SJCRH30 (cell line): ENCODE measurements around the gene CCDC126. TPM values are rescaled to one million over a fixed set of nuclear protein-coding genes. Genes with fewer than 3 reads are reported as not detected.
"Not testable (repeated sequence)": the region's sequence is repeated elsewhere in the genome, so short reads cannot be mapped to it uniquely, and the experiment has no call there.

Experiments
- DNase-seq, 2 experiments: peaks; one replicate each; pipeline ENCODE4 v3.0.0-alpha.2; 2015 to 2020
- H3K27ac ChIP-seq: fragments of 250-450 bp; sonication (Bioruptor Pico); 2 replicates; pipeline ENCODE4 v1.5.1; 2020; ENCODE audit warnings: mild to moderate bottlenecking, moderate library complexity
- H3K27me3 ChIP-seq: fragments of 250-450 bp; sonication (Bioruptor Pico); 2 replicates; pipeline ENCODE4 v1.5.1; 2020; ENCODE audit warnings: mild to moderate bottlenecking, moderate library complexity
- H3K36me3 ChIP-seq: fragments of 250-450 bp; sonication (Bioruptor Pico); 2 replicates; pipeline ENCODE4 v1.5.1; 2020; ENCODE audit warnings: mild to moderate bottlenecking, moderate library complexity
- H3K4me1 ChIP-seq: fragments of 250-450 bp; sonication (Bioruptor Pico); 2 replicates; pipeline ENCODE4 v1.5.1; 2020; ENCODE audit warnings: mild to moderate bottlenecking, moderate library complexity
- H3K4me3 ChIP-seq: fragments of 250-450 bp; sonication (Bioruptor Pico); 2 replicates; pipeline ENCODE4 v1.5.1; 2020; ENCODE audit warnings: mild to moderate bottlenecking, moderate library complexity
- H3K9me3 ChIP-seq: fragments of 250-450 bp; sonication (Bioruptor Pico); replicated peaks from 2 replicates; pipeline ENCODE4 v1.5.1; 2020; ENCODE audit warnings: mild to moderate bottlenecking, moderate library complexity
- total RNA-seq: library from RNA; depleted of rRNA; stranded (reverse); fragments of >200 nt; shearing (Covaris generic); gene quantifications from 2 replicates; pipeline ENCODE4 v1.2.3, GENCODE V29; 2014

CCDC126 gene
- total RNA-seq, 1 experiment from 2014 or later = 15.0 TPM

DNA sequence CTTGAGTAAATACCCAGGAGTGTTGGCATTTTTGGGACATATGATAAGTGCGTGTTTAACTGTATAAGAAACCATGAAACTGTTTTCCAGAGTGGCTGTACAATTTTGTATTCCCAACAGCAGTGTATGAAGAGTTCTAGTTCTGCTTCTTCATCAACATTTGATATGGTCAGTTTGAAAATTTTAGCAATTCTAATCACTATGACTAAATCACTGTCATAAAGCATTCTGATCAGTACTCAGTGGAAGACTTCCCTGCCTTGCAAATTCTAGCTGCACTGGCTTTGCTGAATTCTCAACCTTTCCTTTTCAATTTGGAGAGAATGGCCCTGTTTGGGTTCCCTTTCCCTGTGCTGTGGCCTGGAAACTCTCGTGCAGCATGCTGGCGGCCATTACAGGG lies 64.2 kb downstream of the CCDC126 start:
- H3K9me3 ChIP-seq = no peaks in the 10 kb centered on the region
- DNase-seq = no peak
- H3K27ac ChIP-seq = no peak overlapping the region
- no peaks in the 10 kb centered on the region for H3K27me3 ChIP-seq
- no peaks in the 10 kb centered on the region for H3K4me1 ChIP-seq
- H3K36me3 ChIP-seq = no peaks in the 10 kb centered on the region
- H3K4me3 ChIP-seq = no peak overlapping the region

- Histone ChIP-seq H3K4me1 (no peaks in the 10 kb centered on the region), H3K4me3 (no peak overlapping the region), H3K9me3 (no peaks in the 10 kb centered on the region), H3K27ac (no peak overlapping the region), H3K36me3 (no peaks in the 10 kb centered on the region), H3K27me3 (no peaks in the 10 kb centered on the region)
- DNase-seq = no peak
Measured at GRCh38 chr7:23662124-23662983, 65.2 kb downstream of the CCDC126 start.

- no peak overlapping the region for H3K27ac ChIP-seq
- H3K27me3 ChIP-seq = no peaks in the 10 kb centered on the region
- no peaks in the 10 kb centered on the region for H3K4me1 ChIP-seq
- no peaks in the 10 kb centered on the region for H3K9me3 ChIP-seq
- DNase-seq = no peak
- no peaks in the 10 kb centered on the region for H3K36me3 ChIP-seq
- H3K4me3 ChIP-seq = no peak overlapping the region
Measured at GRCh38 chr7:23662984-23663313, 65.8 kb downstream of the CCDC126 start.

GRCh38 chr7:23664122-23664521 lies 66.9 kb downstream of the CCDC126 start:
- no peaks in the 10 kb centered on the region for H3K4me1 ChIP-seq
- no peaks in the 10 kb centered on the region for H3K9me3 ChIP-seq
- no peak overlapping the region for H3K4me3 ChIP-seq
- no peak for DNase-seq
- H3K27ac ChIP-seq = no peak overlapping the region
- H3K36me3 ChIP-seq = no peaks in the 10 kb centered on the region
- H3K27me3 ChIP-seq = no peaks in the 10 kb centered on the region

GRCh38 chr7:23672033-23672432 lies 74.9 kb downstream of the CCDC126 start:
- Histone ChIP-seq H3K27me3 (no peaks in the 10 kb centered on the region), H3K27ac (no peak overlapping the region), H3K4me1 (no peaks in the 10 kb centered on the region), H3K4me3 (no peak overlapping the region), H3K9me3 (no peaks in the 10 kb centered on the region), H3K36me3 (no peaks in the 10 kb centered on the region)
- no peak for DNase-seq

DNA sequence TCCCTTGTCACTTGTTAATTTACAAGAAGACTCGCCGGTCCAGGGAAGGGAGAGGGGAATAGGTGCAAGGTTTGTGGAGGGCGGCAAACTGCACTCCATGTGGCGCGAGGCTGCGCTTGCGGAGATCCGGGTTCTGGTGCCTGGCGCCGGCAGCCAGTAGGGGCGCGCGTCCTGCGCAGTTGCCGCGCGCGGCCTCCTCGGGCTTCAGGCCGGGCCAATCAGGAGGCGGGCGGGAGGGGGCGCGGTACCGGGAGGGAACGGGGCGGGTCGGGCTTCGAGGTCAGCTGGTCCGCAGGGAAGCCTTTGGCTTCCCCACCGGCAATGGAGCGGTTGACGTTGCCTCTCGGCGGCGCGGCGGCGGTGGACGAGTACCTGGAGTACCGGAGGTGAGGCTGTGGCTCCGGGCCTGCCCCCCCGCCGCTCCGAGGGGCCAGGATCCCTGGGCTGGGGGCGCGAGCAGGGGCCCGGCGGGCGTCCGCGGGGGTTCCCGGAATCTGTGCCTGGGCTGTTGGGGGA lies 82.8 kb downstream of the CCDC126 start, which contains the start of gene FAM221A:
Gene FAM221A (plus strand): TSS at position 302 of the 516 bp plus-strand sequence. CDS start 20 bp downstream, at position 322.
- H3K27ac ChIP-seq = no peak within 1 kb of the TSS
- no peaks in the 10 kb centered on the region for H3K9me3 ChIP-seq
- DNase-seq = peak; percentile 49 to 52
- H3K27me3 ChIP-seq = no peaks in the 10 kb centered on the region
- no peaks in the 10 kb centered on the region for H3K36me3 ChIP-seq
- no peaks in the 10 kb centered on the region for H3K4me1 ChIP-seq
- peak within 1 kb of the TSS; percentile 56 for H3K4me3 ChIP-seq

GRCh38 chr7:23680414-23681405 lies 83.5 kb downstream of the CCDC126 start:
- Histone ChIP-seq H3K27ac (no peak overlapping the region), H3K4me1 (no peaks in the 10 kb centered on the region), H3K36me3 (no peaks in the 10 kb centered on the region), H3K4me3 (peak overlapping the region; percentile 56), H3K9me3 (no peaks in the 10 kb centered on the region), H3K27me3 (no peaks in the 10 kb centered on the region)
- peak; percentile 27 to 34 for DNase-seq

GRCh38 chr7:23684041-23684440 lies 86.9 kb downstream of the CCDC126 start:
- H3K27ac ChIP-seq, H3K4me3 ChIP-seq, DNase-seq, H3K9me3 ChIP-seq, H3K4me1 ChIP-seq, H3K27me3 ChIP-seq, H3K36me3 ChIP-seq: not testable (repeated sequence)

GRCh38 chr7:23685731-23686130 lies 88.5 kb downstream of the CCDC126 start:
- Histone ChIP-seq H3K9me3 (no peaks in the 10 kb centered on the region), H3K4me3 (no peak overlapping the region), H3K27ac (no peak overlapping the region), H3K27me3 (no peaks in the 10 kb centered on the region), H3K4me1 (no peaks in the 10 kb centered on the region), H3K36me3 (no peaks in the 10 kb centered on the region)
- no peak for DNase-seq

DNA sequence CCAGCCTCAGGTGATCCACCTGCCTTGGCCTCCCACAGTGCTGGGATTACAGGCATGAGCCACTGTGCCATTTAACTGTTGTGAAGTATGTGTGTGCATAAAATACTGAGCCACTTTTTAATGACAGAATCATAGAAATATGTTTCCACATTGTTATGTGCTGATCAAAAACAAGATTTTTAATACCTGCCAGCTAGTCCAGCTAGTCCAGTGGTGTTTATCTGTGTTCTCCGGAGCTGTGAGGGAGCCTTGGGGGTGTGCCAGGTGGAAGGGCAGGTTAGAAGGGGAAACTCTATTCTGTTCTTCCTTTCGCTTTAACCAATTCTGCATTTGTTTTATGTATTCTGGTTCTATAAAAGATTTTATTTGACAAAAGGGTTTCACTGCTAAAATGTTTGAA lies 89.8 kb downstream of the CCDC126 start:
- no peak overlapping the region for H3K4me3 ChIP-seq
- no peak for DNase-seq
- no peaks in the 10 kb centered on the region for H3K36me3 ChIP-seq
- no peaks in the 10 kb centered on the region for H3K27me3 ChIP-seq
- H3K27ac ChIP-seq = no peak overlapping the region
- no peaks in the 10 kb centered on the region for H3K9me3 ChIP-seq
- H3K4me1 ChIP-seq = peaks cover 8% of the 10 kb centered on the region; the same call in 1 of the 2 replicates

GRCh38 chr7:23689165-23689564 lies 92.0 kb downstream of the CCDC126 start:
- Histone ChIP-seq H3K4me1 (peaks cover 8% of the 10 kb centered on the region; the same call in 1 of the 2 replicates), H3K4me3 (no peak overlapping the region), H3K27me3 (no peaks in the 10 kb centered on the region), H3K27ac (no peak overlapping the region), H3K36me3 (no peaks in the 10 kb centered on the region), H3K9me3 (no peaks in the 10 kb centered on the region)
- DNase-seq = no peak

DNA sequence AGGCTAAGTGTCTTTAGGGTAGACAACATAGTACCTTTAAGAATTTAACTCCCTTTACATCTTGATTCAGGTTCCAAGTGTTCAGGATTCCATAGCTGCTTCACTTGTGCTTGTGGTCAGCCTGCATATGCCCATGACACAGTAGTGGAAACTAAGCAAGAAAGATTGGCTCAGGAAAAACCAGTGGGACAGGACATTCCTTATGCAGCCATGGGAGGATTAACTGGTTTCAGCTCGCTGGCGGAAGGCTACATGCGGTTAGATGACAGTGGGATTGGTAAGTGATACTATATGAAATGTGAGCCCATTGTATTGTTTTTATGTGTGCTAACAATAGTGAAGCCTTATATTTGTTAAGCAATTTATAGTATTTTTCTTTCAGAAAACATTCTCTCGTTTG lies 94.1 kb downstream of the CCDC126 start:
- peak; percentile 72 to 83 for DNase-seq
- no peaks in the 10 kb centered on the region for H3K27me3 ChIP-seq
- H3K9me3 ChIP-seq = no peaks in the 10 kb centered on the region
- H3K36me3 ChIP-seq = no peaks in the 10 kb centered on the region
- no peak overlapping the region for H3K4me3 ChIP-seq
- H3K27ac ChIP-seq = no peak overlapping the region
- peaks cover 8% of the 10 kb centered on the region; the same call in 1 of the 2 replicates for H3K4me1 ChIP-seq

DNA sequence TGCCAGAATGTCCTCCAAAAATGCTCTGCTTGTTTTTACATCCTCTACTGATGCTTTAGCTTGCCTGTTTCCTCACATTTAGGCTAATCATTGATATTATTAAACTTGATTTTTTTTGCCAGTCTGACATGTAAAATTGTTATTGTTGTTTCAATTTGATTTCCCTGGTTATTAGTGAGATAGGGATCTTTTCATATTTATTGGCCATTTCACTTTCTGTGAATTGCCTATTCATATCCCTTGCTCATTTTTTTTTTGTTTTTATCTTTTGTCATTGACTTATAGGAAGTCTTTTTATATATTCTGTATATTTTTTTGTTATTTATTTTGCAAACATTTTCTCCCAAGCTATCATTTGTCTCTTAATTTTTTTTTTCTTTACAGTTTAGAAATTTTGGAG lies 96.0 kb downstream of the CCDC126 start:
- Histone ChIP-seq H3K27me3 (no peaks in the 10 kb centered on the region), H3K4me3 (no peak overlapping the region), H3K4me1 (peaks cover 8% of the 10 kb centered on the region; the same call in 1 of the 2 replicates), H3K27ac (no peak overlapping the region), H3K36me3 (no peaks in the 10 kb centered on the region), H3K9me3 (no peaks in the 10 kb centered on the region)
- DNase-seq = no peak
